Stomach smooth muscle (tissue), 2 donors: ENCODE data around the gene PRTN3.
"Not testable (repeated sequence)": the region's sequence is repeated elsewhere in the genome, so short reads cannot be mapped to it uniquely, and the experiment has no call there.

Experiments used
- H3K27ac ChIP-seq: one replicate; pipeline ENCODE4 v1.7.0; 2013; ENCODE audit warnings: mild to moderate bottlenecking, low read length, inconsistent platforms
- H3K27me3 ChIP-seq, 2 donors: one replicate each; pipeline ENCODE4 v1.7.0; 2013; ENCODE audit warnings: low read length in 2 of 2; ENCODE audit not compliant: insufficient read depth in 2 of 2, control insufficient read depth in 1 of 2
- H3K36me3 ChIP-seq, 2 donors: one replicate each; pipeline ENCODE4 v1.7.0; 2013; ENCODE audit warnings: low read length in 2 of 2; ENCODE audit not compliant: control insufficient read depth in 2 of 2, insufficient read depth in 2 of 2
- H3K4me1 ChIP-seq: one replicate; pipeline ENCODE4 v1.7.0; 2013; ENCODE audit warnings: low read length; ENCODE audit not compliant: control insufficient read depth, insufficient read depth
- H3K4me3 ChIP-seq, 2 donors: one replicate each; pipeline ENCODE4 v1.7.0; 2013; ENCODE audit warnings: low read length in 2 of 2
- H3K9ac ChIP-seq, 2 donors: one replicate each; pipeline ENCODE4 v1.7.0; 2013; ENCODE audit warnings: low read length in 2 of 2, mild to moderate bottlenecking in 1 of 2
- H3K9me3 ChIP-seq, 2 donors: one replicate each; pipeline ENCODE4 v1.7.0; 2013; ENCODE audit warnings: low read length in 2 of 2; ENCODE audit not compliant: control insufficient read depth in 2 of 2
- donor health status: healthy.
- donor health status: Pancreatic carcinoma.

Gene PRTN3

GRCh38 chr19:811506-812048, 29.2 kb upstream of the PRTN3 start:
- H3K4me1 ChIP-seq, result no peaks in the 10 kb centered on the region
- H3K27ac ChIP-seq, result no peak overlapping the region
- H3K27me3 ChIP-seq, result no peaks in the 10 kb centered on the region
- H3K9ac ChIP-seq, result no peak overlapping the region
- no peaks in the 10 kb centered on the region for H3K9me3 ChIP-seq
- no peak overlapping the region for H3K4me3 ChIP-seq
- H3K36me3 ChIP-seq, result peaks cover 17 to 34% of the 10 kb centered on the region in 2 donors

DNA sequence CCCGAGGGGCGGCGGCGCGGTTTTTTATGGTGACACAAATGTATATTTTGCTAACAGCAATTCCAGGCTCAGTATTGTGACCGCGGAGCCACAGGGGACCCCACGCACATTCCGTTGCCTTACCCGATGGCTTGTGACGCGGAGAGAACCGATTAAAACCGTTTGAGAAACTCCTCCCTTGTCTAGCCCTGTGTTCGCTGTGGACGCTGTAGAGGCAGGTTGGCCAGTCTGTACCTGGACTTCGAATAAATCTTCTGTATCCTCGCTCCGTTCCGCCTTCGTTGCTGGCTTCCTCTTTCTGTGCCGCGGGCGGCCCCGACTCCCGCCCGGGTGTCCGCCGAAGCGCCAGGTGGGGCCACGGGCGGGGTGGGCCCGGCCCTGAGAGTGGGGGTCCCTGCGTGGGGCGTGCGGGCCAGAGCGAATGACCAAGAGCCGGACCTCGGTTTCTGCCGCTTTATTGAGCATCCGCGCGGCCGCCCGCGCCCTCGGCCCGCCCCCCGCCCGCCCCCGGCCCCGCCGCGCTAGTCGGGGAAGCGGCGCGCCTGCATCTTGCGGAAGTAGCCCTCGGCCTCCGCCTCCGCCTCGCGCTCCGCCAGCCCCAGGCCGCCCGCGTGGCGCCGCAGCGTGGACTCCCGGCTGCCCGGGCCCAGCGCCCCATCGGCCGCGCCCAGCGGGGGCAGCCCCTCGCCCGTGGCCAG, 28.6 kb upstream of the PRTN3 start:
- Histone ChIP-seq H3K4me3 (no peak overlapping the region), H3K4me1 (no peaks in the 10 kb centered on the region), H3K9me3 (no peaks in the 10 kb centered on the region), H3K36me3 (peaks cover 13 to 28% of the 10 kb centered on the region in 2 donors), H3K9ac (no peak overlapping the region), H3K27ac (no peak overlapping the region), H3K27me3 (no peaks in the 10 kb centered on the region)

- Histone ChIP-seq H3K4me1 (no peaks in the 10 kb centered on the region), H3K36me3 (peaks cover 8 to 22% of the 10 kb centered on the region in 2 donors)
These were observed 28.0 kb upstream of the PRTN3 start for GRCh38 chr19:812747-813218.

GRCh38 chr19:813219-814151, 27.3 kb upstream of the PRTN3 start:
- no peak overlapping the region for H3K4me3 ChIP-seq
- peaks cover 5 to 19% of the 10 kb centered on the region in 2 donors for H3K36me3 ChIP-seq

More at GRCh38 chr19:812747-813218, 28.0 kb upstream of the PRTN3 start:
- no peak overlapping the region for H3K27ac ChIP-seq
- no peak overlapping the region for H3K4me3 ChIP-seq
- no peak overlapping the region for H3K9ac ChIP-seq
- no peaks in the 10 kb centered on the region for H3K27me3 ChIP-seq
- H3K9me3 ChIP-seq, result no peaks in the 10 kb centered on the region

DNA sequence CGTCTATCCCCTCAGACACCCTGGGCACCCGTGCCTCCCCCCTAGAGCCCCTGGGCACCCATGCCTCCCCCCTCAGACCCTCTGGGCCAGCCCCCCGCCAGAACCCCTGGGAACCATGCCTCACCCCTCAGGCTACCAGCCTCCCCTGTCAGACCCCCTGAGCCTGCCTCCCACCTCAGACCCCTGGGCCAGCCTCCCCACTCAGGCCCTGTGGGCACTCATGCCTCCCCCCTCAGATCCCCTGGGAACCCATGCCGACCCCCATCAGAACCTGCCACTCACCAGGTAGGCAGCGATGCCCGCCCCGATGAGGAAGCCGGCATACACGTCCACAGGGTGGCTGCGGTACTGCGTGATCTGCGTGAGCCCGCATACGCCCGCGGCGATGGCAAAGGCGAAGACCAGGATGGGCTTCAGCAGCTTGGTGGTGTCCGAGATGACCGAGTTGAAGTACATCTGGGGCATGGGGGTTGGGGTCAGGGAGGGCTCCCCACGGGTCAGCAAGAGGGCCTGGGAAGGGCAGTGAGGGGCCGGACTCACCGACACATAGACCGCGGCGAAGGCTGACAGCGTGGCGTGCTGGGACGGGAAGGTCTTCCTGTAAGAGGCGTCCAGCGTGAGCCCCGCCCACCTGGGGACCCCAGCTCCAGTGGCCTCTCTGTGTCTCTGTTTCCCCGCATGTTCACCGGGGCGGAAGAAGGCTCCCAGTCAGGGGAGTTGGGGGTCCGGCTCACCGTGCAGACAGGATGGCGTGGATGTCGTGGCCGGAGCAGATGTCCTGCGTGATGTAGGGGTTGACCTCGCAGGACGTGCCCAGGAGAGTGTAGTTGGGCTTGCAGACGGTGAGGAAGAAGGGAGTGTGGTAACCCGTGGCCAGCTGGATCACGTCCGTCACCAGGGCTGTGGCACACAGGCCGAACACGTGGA, 26.4 kb upstream of the PRTN3 start:
- Histone ChIP-seq H3K4me3 (no peak overlapping the region), H3K27ac (no peak overlapping the region), H3K9me3 (no peaks in the 10 kb centered on the region), H3K9ac (no peak overlapping the region), H3K36me3 (peaks cover 5 to 13% of the 10 kb centered on the region in 2 donors), H3K4me1 (no peaks in the 10 kb centered on the region), H3K27me3 (no peaks in the 10 kb centered on the region)

More at GRCh38 chr19:813219-814151, 27.3 kb upstream of the PRTN3 start:
- Histone ChIP-seq H3K4me1 (no peaks in the 10 kb centered on the region), H3K9ac (no peak overlapping the region), H3K27ac (no peak overlapping the region), H3K27me3 (no peaks in the 10 kb centered on the region), H3K9me3 (no peaks in the 10 kb centered on the region)

- no peak overlapping the region for H3K9ac ChIP-seq
These were observed 25.6 kb upstream of the PRTN3 start for GRCh38 chr19:815079-815774.

DNA sequence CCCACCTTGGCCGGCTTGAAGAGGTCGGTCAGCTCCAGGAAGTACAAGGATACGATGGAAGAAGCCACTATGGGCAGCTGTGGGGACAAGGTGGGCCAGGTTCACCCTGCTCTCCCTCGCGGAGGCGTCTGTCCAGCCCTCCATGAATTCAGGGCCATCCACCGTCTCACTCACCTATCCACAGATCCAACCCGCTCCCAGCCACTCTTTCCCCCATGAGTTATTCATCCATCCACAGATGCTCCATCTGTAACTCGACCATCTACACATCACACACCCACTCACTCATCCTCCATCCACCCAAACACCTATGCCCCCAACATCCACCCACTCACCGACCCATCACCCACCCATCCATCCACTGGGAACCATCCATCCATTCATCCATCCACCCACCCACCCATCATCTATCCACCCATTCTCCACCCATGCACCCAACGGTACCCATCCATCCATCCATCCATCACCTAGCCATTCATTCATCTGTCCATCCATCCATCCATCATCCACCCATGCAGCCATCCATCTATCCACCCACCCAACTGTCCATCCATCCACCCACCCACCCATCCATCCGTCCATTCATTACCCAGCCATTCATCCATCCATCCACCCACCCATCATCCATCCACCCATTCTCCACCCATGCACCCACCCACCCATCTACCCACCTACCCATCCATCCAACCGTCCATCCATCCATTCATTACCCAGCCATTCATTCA, 24.9 kb upstream of the PRTN3 start:
- H3K4me1 ChIP-seq, result no peaks in the 10 kb centered on the region
- no peak overlapping the region for H3K4me3 ChIP-seq
- H3K9ac ChIP-seq, result no peak overlapping the region
- no peaks in the 10 kb centered on the region for H3K27me3 ChIP-seq
- H3K9me3 ChIP-seq, result no peaks in the 10 kb centered on the region
- H3K36me3 ChIP-seq, result peaks cover 0 to 5% of the 10 kb centered on the region in 2 donors
- H3K27ac ChIP-seq, result no peak overlapping the region

More at GRCh38 chr19:815079-815774, 25.6 kb upstream of the PRTN3 start:
- Histone ChIP-seq H3K27ac (no peak overlapping the region), H3K4me3 (no peak overlapping the region), H3K9me3 (no peaks in the 10 kb centered on the region), H3K4me1 (no peaks in the 10 kb centered on the region), H3K27me3 (no peaks in the 10 kb centered on the region), H3K36me3 (peaks cover 4 to 8% of the 10 kb centered on the region in 2 donors)

GRCh38 chr19:816500-816857, 24.3 kb upstream of the PRTN3 start:
- Histone ChIP-seq H3K4me3 (no peak overlapping the region), H3K4me1 (peaks cover 2% of the 10 kb centered on the region)

DNA sequence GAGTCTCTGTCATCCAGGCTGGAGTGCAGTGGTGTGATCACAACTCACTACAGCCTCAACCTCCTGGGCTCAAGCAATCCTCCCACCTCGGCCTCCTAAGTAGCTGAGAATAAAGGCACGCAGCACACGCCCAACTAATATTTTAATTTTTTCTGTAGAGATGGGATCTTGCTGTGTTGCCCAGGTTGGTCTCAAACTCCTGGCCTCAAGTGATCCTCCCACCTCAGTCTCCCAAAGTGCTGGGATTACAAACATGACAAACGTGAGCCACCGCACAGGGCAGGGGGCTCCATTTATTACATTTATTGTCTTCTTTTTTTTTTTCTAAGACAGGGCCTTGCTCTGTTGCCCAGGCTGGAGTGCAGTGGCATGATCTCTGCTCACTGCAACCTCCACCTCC, 20.6 kb upstream of the PRTN3 start:
- H3K9ac ChIP-seq, H3K4me1 ChIP-seq: not testable (repeated sequence)

More at GRCh38 chr19:816500-816857, 24.3 kb upstream of the PRTN3 start:
- H3K27me3 ChIP-seq, result peaks cover 0 to 3% of the 10 kb centered on the region in 2 donors
- H3K27ac ChIP-seq, result no peak overlapping the region
- no peaks in the 10 kb centered on the region for H3K9me3 ChIP-seq
- no peak overlapping the region for H3K9ac ChIP-seq
- peaks cover 0 to 5% of the 10 kb centered on the region in 2 donors for H3K36me3 ChIP-seq

More for the DNA sequence above, 20.6 kb upstream of the PRTN3 start:
- not testable (repeated sequence) for H3K27ac ChIP-seq, H3K36me3 ChIP-seq, H3K4me3 ChIP-seq, H3K9me3 ChIP-seq
- peaks cover 7 to 17% of the 10 kb centered on the region in 2 donors for H3K27me3 ChIP-seq
